ENCODE measurements around the gene SNX9. TPM values are rescaled to one million over a fixed set of nuclear protein-coding genes. Genes with fewer than 3 reads are reported as not detected.

SNX9 gene
- total and polyA plus RNA-seq, 2 of the 8 experiments (the other 6 are each of a cell fraction or from before 2014, with no cell fraction given): 11.8 to 23.2 TPM

DNA sequence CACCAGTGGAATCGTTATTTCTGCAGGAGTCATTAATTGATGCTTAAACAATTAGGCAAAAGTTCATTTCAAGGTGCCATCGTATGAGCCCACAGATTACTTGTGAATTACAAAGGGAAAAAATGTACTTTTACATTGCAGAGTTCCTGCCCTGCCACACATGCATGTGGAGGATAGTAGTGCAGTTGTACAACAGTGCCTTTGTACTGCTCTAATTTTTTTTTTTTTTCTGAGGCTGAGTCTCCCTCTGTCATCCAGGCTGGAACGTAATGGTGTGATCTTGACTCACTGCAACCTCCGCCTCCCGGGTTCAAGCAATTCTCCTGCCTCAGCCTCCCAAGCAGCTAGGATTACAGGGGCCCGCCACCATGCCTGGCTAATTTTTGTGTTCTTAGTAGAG, 132.6 kb downstream of the SNX9 start:
- no peaks in the 10 kb centered on the region; the same call in 1 of the 2 replicates for H3K23me2 ChIP-seq (ENCODE audit: low read depth, low read length)
- 89% methylated on average over 6 of the region's 6 CpGs; no CpG with 5 or more reads in 1 of the 2 experiments for WGBS, 2 experiments (ENCODE audit: extremely low coverage in 1 of 2, insufficient coverage in 1 of 2, insufficient read length in 1 of 2, insufficient replicate concordance in 2 of 2, low coverage in 1 of 2, low lambda C conversion rate in 2 of 2, missing lambda C conversion rate in 1 of 2)
- ChIA-PET CTCF (ENCODE audit: partially characterized antibody) (interaction anchor here (1.0 to 1.1 kb wide), 2 partner anchors 19 to 47 kb away, joined by 3 to 5 read pairs; no protein-coding TSS in a partner anchor), POLR2A (ENCODE audit: partially characterized antibody) (no interaction called here)
- DNase-seq (ENCODE audit: low read depth in 1 of 2, low spot score in 2 of 2) (no peak), FAIRE-seq (no peak)
- no peak overlapping the region for H2BK120ac ChIP-seq (replicated peaks; ENCODE audit: low read depth, low read length)
- no peak overlapping the region for H3K4me2 ChIP-seq (ENCODE audit: insufficient read depth in 1 of 2, low read depth in 2 of 2, low read length in 2 of 2)
- no peak overlapping the region for H3K56ac ChIP-seq (replicated peaks; ENCODE audit: insufficient read length, low read depth, low read length)
- no peak overlapping the region for H2AK5ac ChIP-seq (ENCODE audit: low read depth, low read length)
- H2AFZ ChIP-seq (ENCODE audit: low read length): no peak overlapping the region
- H3K4ac ChIP-seq (replicated peaks; ENCODE audit: insufficient read length, low read depth, low read length): no peak overlapping the region
- no peak overlapping the region for H2BK15ac ChIP-seq (ENCODE audit: low read length)
- no peaks in the 10 kb centered on the region for H4K20me1 ChIP-seq (replicated peaks in 1 of 2; ENCODE audit: control insufficient read depth in 1 of 2, insufficient read depth in 2 of 2, low read length in 2 of 2)
- no peak overlapping the region for H3K14ac ChIP-seq (ENCODE audit: insufficient read length)
- no peaks in the 10 kb centered on the region for H3K36me3 ChIP-seq (ENCODE audit: control insufficient read depth in 2 of 4, insufficient read depth in 4 of 4, low read length in 3 of 4)
- no peak overlapping the region for H4K91ac ChIP-seq (replicated peaks; ENCODE audit: insufficient read length, low read length)
- peaks cover 0 to 2% (median 0%) of the 10 kb centered on the region in 4 experiments; a peak in 1 of 7 replicates for H3K4me1 ChIP-seq (replicated peaks in 1 of 4; ENCODE audit: control insufficient read depth in 3 of 4, insufficient read depth in 4 of 4, low read length in 3 of 4)
- H3K79me2 ChIP-seq (ENCODE audit: control insufficient read depth in 1 of 2, insufficient read depth in 2 of 2, low read length in 2 of 2): no peaks in the 10 kb centered on the region
- no peak overlapping the region for H3K9ac ChIP-seq (replicated peaks in 1 of 4; ENCODE audit: extremely low read depth in 1 of 4, low read depth in 3 of 4, low read length in 3 of 4)
- H3K18ac ChIP-seq (ENCODE audit: extremely low read depth, low read length): no peak overlapping the region
- H3K23ac ChIP-seq (ENCODE audit: insufficient read length): no peak overlapping the region
- no peak overlapping the region for H3K27ac ChIP-seq (ENCODE audit: low read depth, low read length)
- no peaks in the 10 kb centered on the region for H3K79me1 ChIP-seq (ENCODE audit: low read depth, low read length)
- no peak overlapping the region for H3K4me3 ChIP-seq (ENCODE audit: extremely low read depth in 1 of 4, insufficient read depth in 2 of 4, low read depth in 3 of 4, low read length in 4 of 4)
- H2BK12ac ChIP-seq (ENCODE audit: low read depth, low read length): no peak overlapping the region
- peaks cover 7 to 10% of the 10 kb centered on the region in 2 experiments; a peak in 2 of 4 replicates for H3K9me3 ChIP-seq (ENCODE audit: insufficient read depth in 2 of 2, low read depth in 1 of 2, low read length in 1 of 2)
- no peak overlapping the region for H2BK5ac ChIP-seq (ENCODE audit: low read depth, low read length)
- no peak overlapping the region for H4K5ac ChIP-seq (ENCODE audit: insufficient read length, low read depth, low read length)
- H3K27me3 ChIP-seq (replicated peaks in 1 of 4; ENCODE audit: control insufficient read depth in 3 of 4, extremely low read depth in 1 of 4, insufficient read depth in 3 of 4, low read length in 3 of 4): no peaks in the 10 kb centered on the region
- H2BK20ac ChIP-seq (ENCODE audit: low read length): no peak overlapping the region
- H4K8ac ChIP-seq (ENCODE audit: extremely low read depth, insufficient read depth, low read length): no peak overlapping the region
- TF ChIP-seq GABPA (IDR thresholded peaks at IDR 0.05; ENCODE audit: borderline replicate concordance, insufficient read depth, low read length) (no peak), SUZ12 (IDR thresholded peaks at IDR 0.05; ENCODE audit: low read length) (no peak), ZNF274 (IDR thresholded peaks at IDR 0.05; ENCODE audit: borderline replicate concordance, extremely low read depth, low read length) (no peak), KDM4A (IDR thresholded peaks at IDR 0.05; ENCODE audit: low read depth, low read length, severe bottlenecking) (no peak), BACH1 (IDR thresholded peaks at IDR 0.05; ENCODE audit: low read length) (no peak), KDM1A (IDR thresholded peaks at IDR 0.05; ENCODE audit: borderline replicate concordance, low read length) (no peak), GTF2F1 (IDR thresholded peaks at IDR 0.05; ENCODE audit: borderline replicate concordance, low read depth, low read length) (no peak), SIN3A (conservative IDR thresholded peaks at IDR 0.05 in 1 of 2, IDR thresholded peaks at IDR 0.05 in 1 of 2; ENCODE audit: low read depth in 1 of 2, low read length in 2 of 2) (no peak), YY1 (IDR thresholded peaks at IDR 0.05; ENCODE audit: low read depth, low read length) (no peak), CHD1 (IDR thresholded peaks at IDR 0.05; ENCODE audit: low read depth, low read length) (no peak)
- TF ChIP-seq, protein P1, sequence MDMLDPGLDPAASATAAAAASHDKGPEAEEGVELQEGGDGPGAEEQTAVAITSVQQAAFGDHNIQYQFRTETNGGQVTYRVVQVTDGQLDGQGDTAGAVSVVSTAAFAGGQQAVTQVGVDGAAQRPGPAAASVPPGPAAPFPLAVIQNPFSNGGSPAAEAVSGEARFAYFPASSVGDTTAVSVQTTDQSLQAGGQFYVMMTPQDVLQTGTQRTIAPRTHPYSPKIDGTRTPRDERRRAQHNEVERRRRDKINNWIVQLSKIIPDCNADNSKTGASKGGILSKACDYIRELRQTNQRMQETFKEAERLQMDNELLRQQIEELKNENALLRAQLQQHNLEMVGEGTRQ (IDR thresholded peaks at IDR 0.05; ENCODE audit: low read length): no peak
- TF ChIP-seq, protein P2, sequence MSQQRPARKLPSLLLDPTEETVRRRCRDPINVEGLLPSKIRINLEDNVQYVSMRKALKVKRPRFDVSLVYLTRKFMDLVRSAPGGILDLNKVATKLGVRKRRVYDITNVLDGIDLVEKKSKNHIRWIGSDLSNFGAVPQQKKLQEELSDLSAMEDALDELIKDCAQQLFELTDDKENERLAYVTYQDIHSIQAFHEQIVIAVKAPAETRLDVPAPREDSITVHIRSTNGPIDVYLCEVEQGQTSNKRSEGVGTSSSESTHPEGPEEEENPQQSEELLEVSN (IDR thresholded peaks at IDR 0.05): no peak

All from H1 (cell line).